ENCODE measurements around the gene MEG3. TPM values are rescaled to one million over a fixed set of nuclear protein-coding genes. Genes with fewer than 3 reads are reported as not detected.

MEG3 gene
- total RNA-seq, 1 donor from 2014 or later: 0.86 TPM

DNA sequence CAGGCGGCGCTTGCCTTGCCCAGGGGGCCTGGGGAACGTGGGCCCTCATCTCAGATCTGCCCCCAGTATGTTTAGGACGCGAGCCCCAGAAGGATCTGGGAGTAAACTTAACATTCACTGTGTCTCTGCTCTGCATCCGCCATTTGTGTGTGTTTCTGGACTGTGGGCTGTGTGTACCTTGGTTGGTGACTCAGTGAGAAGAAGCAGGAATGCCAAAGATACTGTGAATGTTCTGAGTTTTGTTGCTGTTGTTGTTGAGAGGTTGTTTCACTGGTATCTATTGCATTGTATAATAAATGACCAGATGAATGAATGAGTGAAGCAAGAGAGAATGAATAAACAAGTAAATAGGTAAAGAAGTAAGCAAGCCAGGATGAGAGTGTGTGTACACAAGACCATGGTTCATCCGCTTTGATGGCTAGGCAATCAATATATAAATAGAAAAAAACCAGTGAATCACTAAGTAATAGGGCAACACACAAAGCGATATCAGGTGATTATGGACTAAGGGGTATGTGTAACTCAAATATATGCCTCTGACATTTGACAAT lies 20.5 kb downstream of the MEG3 start:
- no peak for DNase-seq (ENCODE audit: low read depth, low spot score)

DNA sequence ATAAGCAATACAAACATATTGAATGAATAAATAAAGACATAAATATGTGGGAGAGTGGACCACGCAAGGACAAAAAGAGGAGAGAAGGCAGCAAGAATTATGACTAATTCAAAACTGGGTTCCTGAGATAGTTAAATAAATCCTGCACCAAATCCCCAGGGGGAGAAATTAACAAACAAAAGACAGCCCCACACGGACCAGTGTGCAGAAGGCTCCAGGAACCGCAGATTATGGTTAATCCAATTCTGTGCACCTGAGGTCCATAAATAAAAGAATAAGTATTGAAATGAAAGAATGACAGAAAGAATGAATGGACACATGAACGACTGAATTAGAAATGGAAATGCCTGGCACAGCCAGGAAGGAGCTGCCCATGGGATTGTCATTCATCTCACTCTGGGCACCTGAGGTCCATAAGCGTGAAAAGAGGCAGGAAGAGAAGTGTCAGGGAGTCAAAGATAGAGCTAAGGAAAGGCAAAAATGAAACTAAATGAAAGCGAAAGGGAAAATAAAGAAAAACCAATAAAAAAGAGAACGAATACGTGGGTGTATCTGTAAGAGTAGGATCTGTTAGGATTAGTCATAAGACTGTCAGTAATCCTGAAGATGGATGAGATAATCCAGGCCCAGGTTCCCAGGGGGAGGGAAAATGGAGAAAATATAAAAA lies 23.3 kb downstream of the MEG3 start:
- DNase-seq (ENCODE audit: low read depth, low spot score): no peak

GRCh38 chr14:100850841-100851585 lies 25.1 kb downstream of the MEG3 start:
- DNase-seq (ENCODE audit: low read depth, low spot score): no peak

DNA sequence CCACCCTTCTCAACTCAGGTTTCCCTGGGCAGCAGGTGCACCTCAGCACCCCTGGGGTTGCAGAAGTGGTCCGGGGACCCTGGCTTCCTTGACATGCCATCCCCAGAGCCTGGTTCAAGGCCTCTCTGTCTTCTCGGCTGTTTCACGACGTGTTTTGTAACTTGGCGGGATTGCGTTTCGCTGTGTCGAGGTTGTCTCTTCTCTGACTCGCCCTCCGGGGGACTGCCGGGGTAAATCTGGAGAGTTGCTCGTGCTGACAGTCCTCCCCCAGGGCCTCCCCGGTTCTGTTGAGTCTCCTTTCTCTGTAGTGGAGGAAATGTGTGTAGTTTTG lies 25.6 kb downstream of the MEG3 start:
- no peak for DNase-seq (ENCODE audit: low read depth, low spot score)

DNA sequence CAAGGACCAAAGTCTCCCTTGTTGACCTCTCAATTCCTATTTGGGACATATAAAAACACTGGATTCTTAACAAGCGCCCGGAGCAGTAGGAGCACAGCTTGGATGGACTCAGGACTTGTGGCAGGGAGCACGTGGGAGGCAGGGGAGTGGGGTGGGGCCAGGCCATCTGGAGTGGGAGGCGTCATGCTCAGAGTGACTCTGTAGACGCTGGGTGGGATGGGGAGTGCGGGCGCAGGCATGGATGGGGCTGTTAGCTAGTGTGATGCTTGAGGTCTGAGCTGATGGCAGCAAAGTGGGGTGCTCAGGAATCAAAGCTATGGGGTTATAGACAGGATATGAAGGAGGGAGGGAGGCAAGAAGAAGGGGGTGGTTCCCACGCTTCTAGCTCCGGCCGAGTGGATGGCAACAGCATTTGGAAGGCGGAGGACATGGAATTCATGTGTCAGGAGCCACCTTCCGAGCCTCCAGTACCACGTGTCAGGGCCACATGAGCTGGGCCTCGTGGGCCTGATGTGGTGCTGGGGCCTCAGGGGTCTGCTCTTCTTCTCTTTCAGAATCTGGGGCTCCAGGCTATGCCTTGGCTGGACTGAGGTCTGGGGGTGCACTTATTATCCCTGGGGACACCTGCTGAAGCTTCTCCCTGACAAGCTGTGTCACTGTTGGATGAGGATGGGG lies 26.2 kb downstream of the MEG3 start:
- DNase-seq (ENCODE audit: low read depth, low spot score): no peak

GRCh38 chr14:100854435-100854834 lies 28.5 kb downstream of the MEG3 start:
- no peak for DNase-seq (ENCODE audit: low read depth, low spot score)

- no peak for DNase-seq (ENCODE audit: low read depth, low spot score)
Observed at GRCh38 chr14:100855256-100855930, 29.5 kb downstream of the MEG3 start.

DNA sequence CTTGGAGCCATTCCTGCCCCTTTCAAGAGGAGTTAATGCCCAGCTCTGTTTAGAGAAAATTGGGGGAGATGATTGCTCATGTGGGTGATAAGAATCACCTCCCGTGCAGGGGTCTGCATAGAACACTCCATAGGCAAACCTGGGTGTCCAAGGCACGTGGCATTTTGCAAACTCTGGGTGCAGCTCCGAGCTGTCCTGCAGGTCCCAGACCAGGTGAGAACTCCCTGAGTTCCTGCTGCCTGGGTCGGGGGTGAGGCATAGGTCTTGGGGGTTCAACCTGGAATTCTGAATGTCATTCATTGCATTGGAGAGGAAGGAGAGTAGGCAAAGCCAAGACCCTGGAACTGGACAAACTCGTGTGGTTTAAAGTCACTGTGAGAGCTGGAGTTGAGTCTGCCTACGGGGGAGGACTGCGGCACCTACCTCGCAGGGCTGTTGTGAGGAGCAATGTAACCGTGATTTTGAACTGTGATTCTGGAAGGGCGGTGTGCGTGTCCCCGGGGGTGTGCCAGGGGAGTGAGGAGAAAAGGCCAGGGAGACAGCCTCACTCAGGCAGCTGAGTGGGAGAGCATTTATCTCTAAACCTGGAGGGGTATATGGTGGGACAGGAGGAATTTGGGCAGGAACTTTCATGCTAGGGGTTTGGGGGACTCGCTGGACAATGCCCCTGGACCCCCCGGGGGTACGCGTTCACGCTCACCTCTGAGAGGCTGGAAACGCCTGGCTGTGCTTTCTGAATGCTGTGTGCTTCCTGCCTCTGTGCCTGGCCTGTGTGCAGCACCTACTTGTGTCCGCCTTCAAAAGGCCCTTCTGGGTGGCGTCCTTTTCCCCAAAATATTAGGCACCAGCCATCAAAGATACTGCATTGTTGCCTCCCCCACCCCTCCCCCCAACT lies 30.4 kb downstream of the MEG3 start:
- DNase-seq (ENCODE audit: low read depth, low spot score): no peak

DNA sequence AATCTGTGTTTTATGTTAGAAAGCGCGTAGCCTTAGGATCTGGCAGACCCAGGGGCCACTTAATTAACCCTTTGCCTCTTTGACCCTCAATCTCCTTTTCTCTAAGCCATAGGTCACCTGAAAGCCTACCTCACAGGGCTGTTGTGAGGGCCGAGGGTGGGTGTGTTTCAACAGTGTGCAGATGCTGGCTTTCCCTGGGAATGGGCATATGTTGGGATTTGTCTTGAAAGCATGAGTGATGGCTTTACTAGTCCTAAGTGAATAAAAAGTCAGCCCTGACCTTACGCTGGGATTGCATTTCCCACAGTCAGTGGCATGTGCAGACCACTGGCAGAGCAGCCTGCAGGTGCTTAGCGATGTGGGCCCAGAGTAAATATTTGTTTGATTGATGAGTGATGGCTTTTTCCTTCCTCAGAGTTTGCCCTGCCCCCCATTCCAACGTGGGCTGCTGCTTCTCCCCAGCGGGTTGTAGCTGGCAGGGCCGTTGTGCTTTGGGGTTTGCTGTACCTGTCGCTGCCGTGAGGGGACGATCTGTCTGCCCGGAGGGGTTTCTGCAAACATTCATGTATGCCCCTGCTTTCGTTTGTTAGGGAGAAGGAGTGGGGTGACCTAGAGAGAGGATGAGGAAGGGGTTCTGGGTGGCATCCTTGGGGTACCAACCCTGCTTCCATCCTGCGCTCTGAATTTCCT lies 31.5 kb downstream of the MEG3 start:
- DNase-seq (ENCODE audit: low read depth, low spot score): no peak

DNA sequence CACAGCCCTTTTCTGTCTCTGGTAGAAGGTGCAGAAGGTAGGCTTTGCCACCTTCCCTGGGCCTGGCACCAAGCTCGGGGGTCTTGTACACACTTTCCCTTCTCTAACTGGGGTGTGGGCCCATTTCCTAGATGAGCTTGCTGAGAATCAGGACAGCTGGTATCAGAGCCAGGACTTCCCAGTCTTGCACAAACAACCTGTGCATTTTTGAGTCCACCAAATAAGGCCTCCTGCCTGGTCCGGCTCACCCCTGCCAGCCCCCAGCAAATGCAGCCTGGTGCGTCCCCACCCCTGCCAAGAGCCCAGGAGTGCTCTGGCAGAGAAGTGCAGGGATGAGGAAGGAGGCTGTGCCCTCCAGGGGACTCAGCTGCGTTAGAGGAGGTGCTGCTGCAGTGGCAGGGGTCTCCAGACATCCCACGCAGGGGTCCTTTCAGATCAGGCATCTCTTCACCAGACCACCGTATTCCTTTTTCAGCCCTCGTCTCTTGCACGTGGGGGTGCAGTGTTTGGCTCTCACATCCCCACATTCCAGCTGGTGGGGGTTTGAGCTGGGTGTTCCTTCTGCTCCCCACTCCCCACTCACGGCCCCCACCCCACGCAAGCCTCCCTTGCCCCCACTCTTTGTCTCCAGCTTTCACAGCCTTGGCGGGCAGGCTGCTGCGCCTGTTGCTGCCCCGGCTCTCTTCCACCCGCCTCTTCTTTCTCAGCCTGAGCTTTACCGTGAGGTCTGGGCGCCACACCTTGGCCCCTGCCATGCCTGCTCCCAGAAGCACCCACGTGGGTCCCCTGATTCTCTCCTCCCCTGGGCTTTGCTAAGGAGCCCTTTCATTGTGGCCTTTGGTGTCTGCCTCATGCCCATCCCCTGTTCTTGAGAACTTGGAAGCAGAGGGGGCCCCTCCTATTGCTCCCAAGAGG lies 32.3 kb downstream of the MEG3 start:
- DNase-seq (ENCODE audit: low read depth, low spot score): no peak

DNA sequence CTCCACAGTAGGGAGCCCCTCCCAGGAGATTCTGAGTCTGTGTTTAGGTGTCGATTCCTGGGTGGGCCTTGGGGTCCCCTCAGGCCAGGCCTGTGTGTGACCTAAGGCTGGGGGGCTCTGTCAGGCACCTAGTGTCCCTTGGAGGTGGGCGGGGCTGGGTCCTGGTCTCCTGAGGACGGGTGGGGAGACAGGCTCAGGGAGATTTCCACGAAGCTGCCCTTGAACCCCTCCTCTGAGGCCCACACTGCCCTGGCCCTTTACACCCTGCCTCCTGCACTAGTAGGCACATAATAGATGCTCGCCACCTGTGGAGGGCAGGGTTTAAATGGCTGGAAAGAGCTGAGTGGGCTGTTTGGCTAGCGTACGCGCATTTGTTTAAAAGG lies 32.9 kb downstream of the MEG3 start:
- no peak for DNase-seq (ENCODE audit: low read depth, low spot score)

DNA sequence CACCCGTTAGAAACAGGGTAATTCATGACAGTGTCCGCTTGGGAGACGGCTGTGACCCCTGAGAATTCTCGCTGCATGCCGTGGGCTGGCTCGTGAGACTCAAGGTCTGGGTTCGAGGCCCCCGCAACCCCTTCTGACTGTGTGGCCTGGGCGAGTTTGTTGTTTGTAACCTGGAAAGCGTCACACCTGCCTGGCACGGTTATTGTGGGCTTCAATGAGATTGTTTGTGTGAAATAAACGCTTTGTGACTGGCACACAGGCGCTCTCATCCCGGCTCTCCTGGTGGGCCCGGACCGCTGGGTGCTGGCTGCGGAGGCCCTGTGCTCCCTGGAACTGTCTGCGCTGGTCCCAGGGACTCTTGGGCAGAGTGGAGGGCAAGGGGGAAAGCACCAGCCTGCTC lies 33.9 kb downstream of the MEG3 start:
- DNase-seq (ENCODE audit: low read depth, low spot score): no peak

DNA sequence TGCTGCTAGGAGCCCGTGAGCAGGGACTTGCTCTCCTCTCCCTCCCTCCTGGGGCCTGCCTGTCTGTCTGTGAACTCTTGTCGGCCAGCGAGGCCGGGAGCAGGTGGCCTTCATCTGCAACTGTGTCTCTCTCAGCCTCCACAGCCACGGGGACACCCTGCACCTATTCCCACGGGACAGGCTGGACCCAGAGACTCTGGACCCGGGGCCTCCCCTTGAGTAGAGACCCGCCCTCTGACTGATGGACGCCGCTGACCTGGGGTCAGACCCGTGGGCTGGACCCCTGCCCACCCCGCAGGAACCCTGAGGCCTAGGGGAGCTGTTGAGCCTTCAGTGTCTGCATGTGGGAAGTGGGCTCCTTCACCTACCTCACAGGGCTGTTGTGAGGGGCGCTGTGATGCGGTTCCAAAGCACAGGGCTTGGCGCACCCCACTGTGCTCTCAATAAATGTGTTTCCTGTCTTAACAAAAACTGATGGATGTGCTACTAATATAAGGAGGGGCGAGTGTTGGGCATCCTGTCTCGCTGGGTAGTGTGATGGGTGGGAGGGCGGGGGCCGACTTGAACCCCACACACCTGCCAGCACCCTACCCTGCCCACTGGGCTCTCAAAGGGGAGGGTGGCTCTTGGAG lies 34.8 kb downstream of the MEG3 start:
- DNase-seq (ENCODE audit: low read depth, low spot score): no peak

DNA sequence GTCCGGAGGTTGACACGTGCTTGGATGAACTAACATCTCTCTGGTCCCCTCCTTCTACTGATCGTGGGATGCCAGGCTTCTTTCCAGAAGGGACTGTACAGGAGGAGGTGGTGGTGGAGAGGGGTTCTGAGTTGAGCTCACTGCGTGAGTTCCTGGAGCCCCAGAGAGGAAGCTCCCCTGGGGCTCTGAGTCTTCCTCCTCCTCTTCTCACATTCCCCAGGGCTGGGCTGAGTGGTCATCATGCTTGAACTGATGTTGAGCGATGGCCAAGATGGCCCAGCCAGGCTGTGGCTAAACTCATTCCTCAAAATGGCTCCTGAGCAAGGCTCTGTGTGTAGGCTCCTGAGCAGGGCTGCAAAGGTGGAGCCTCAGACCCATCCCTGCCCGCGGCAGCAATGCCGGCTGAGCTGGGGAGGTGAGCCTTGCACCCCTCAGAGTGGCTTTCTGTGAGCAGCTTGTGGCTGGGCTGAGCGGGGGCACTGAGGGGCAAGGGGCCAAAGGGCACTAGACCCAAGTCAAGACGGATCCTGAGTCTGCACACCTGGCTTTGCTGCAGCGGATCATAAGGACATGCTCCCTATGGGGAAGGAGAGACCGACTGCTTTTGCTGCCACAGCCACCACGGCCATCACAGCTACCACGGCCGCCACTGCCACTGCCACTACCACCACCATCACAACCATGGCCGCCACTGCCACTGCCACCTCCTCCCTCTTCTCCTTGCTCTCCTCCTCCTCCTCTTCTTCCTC lies 35.4 kb downstream of the MEG3 start:
- DNase-seq (ENCODE audit: low read depth, low spot score): no peak

DNA sequence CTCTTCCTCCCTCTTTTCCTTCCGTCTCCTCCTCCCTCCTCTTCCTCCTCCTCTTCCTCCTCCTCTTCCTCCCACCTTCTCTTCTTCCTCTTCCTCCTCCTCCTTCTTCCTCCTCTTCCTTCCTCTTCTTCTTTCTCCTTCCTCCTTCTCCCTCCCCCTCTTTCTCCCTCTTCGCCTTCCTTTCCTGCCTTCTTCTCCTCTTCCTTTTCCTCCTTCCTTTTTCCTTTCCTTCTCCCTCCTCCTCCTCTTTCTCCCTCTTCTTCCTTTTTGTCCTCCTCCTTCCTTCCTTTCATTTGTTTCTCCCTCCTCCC lies 36.0 kb downstream of the MEG3 start:
- DNase-seq (ENCODE audit: low read depth, low spot score): no peak

DNA sequence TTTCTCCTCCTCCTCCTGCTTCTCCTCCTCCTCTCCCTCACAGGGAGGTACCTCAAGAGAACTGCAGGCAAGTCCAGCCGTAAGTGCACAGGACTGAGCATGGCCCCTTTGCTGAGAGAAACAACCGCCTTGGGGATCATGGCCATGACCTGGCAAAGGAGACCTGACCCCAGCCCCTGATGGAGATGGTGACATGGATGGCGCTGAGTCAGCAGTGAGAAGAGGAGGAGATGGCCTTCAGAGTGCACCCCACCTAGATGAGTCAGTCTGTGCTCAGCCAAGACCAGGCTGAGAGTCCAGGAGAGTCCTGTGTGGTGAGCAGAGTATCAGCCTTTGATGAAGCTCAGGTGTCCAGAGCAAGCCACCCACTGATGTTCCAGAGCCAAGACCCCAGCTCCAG lies 36.4 kb downstream of the MEG3 start:
- no peak for DNase-seq (ENCODE audit: low read depth, low spot score)

DNA sequence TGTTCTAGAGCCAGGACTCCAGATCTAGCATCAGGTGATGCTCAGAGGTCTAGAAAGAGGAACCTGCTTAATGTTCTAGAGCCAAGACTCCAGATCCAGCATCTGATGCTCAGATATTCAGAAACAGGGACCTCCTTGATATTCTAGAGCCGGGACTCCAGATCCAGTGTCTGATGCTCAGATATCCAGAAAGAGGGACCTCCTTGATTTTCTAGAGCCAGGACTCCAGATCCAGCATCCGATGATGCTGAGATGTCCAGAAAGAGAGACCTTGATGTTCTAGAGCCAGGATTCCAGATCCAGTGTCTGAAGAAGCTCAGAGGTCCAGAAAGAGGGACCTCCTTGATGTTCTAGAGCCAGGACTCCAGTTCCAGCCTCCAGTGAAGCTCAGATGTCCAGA lies 36.9 kb downstream of the MEG3 start:
- no peak for DNase-seq (ENCODE audit: low read depth, low spot score)

DNA sequence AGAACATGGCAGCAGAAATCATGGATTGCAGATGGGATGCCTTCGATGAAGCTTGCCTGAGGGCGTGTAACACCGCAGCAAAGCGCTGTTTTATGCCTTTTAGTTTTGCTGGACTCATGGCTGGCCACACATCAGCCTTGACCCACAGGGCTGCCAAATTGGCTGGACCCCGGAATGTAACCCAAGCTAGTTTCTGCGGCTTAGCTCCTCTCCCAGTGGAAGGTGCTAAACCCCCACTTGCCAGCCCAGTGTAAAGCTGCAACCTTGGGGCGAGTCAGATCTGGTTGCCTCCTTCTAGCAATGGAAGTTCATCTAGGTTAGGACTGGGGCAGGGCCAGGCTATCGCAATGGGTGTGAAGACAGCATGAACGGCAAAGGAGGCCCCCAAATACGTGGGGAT lies 38.3 kb downstream of the MEG3 start:
- no peak for DNase-seq (ENCODE audit: low read depth, low spot score)

Data from pulmonary artery endothelial cell (primary cell).